Neuron (in vitro differentiated cells): ENCODE measurements around the gene IFT43.

Source experiments
- H2AFZ ChIP-seq: one replicate; pipeline ENCODE4 v1.6.1; 2013; ENCODE audit warnings: low read depth, mild to moderate bottlenecking, inconsistent platforms, low read length, moderate library complexity
- H3K27me3 ChIP-seq: one replicate; pipeline ENCODE4 v1.6.1; 2013; ENCODE audit warnings: low read length; ENCODE audit not compliant: insufficient read depth
- H3K36me3 ChIP-seq: one replicate; pipeline ENCODE4 v1.6.1; 2013; ENCODE audit warnings: low read length; ENCODE audit not compliant: insufficient read depth
- H3K4me1 ChIP-seq: one replicate; pipeline ENCODE4 v1.6.1; 2013; ENCODE audit warnings: low read length; ENCODE audit not compliant: insufficient read depth
- H3K4me3 ChIP-seq: 2 replicates; pipeline ENCODE4 v1.5.1; 2013; ENCODE audit warnings: mild to moderate bottlenecking, low read length, moderate library complexity
- H3K9me3 ChIP-seq: one replicate; pipeline ENCODE4 v1.6.1; 2013; ENCODE audit warnings: low read length

Gene IFT43

GRCh38 chr14:76080471-76080870, 94.9 kb downstream of the IFT43 start:
- H3K27me3 ChIP-seq, result no peaks in the 10 kb centered on the region
- H3K4me1 ChIP-seq, result peaks cover 50% of the 10 kb centered on the region
- no peaks in the 10 kb centered on the region for H3K9me3 ChIP-seq
- H2AFZ ChIP-seq, result no peak overlapping the region
- H3K36me3 ChIP-seq, result peaks cover 2% of the 10 kb centered on the region
- H3K4me3 ChIP-seq, result no peak overlapping the region

DNA sequence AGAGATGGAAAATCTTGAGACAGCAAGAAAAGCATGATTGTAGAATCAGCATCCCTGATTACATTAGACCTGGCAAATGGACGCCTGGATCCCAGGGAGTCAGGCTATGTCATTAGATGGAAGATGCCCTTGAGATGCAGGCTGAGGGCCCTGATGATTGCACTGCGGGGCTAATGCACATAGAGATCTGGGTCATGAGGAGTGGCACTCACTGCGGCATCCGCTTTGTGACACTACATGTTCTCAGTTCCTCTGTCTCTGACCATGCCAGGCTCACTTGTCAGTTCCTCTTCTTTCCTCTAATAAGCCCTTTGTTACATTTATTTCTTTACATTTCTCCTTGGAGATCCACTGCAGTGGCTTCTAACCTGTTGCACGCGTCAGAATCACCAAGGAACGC, 96.1 kb downstream of the IFT43 start:
- Histone ChIP-seq H3K36me3 (peaks cover 2% of the 10 kb centered on the region), H3K4me3 (no peak overlapping the region), H3K27me3 (no peaks in the 10 kb centered on the region), H3K4me1 (peaks cover 41% of the 10 kb centered on the region), H2AFZ (no peak overlapping the region), H3K9me3 (no peaks in the 10 kb centered on the region)

- peaks cover 45% of the 10 kb centered on the region for H3K4me1 ChIP-seq
- no peaks in the 10 kb centered on the region for H3K27me3 ChIP-seq
- no peak overlapping the region for H2AFZ ChIP-seq
- no peak overlapping the region for H3K4me3 ChIP-seq
- no peaks in the 10 kb centered on the region for H3K9me3 ChIP-seq
- no peaks in the 10 kb centered on the region for H3K36me3 ChIP-seq
Observed at GRCh38 chr14:76083796-76084765, 98.5 kb downstream of the IFT43 start.

- H2AFZ ChIP-seq, result no peak overlapping the region
Observed at GRCh38 chr14:76085358-76085757, 99.8 kb downstream of the IFT43 start.

DNA sequence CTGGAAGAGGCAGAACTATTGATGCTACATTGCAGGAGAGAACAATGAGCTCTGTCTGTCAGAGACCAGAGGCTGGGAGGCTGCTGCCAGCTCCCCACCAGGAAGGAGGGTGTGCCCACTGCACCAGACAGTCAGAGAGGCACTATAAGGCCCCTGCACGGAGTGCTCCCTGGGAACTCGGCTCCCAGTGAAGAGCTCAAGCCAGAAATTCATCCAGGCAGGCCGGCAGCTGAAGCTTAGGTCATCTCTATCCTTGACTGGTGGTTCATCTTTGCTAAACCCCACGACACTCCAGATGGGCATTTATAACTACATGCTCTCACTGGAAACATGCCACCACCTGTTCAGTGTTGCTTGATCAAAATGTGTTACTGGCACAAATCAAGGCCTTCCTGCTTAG, 101.1 kb downstream of the IFT43 start:
- H3K36me3 ChIP-seq, result no peaks in the 10 kb centered on the region
- H2AFZ ChIP-seq, result no peak overlapping the region
- no peaks in the 10 kb centered on the region for H3K9me3 ChIP-seq
- peaks cover 34% of the 10 kb centered on the region for H3K4me1 ChIP-seq
- no peak overlapping the region for H3K4me3 ChIP-seq
- H3K27me3 ChIP-seq, result no peaks in the 10 kb centered on the region

More at GRCh38 chr14:76085358-76085757, 99.8 kb downstream of the IFT43 start:
- Histone ChIP-seq H3K4me1 (peaks cover 36% of the 10 kb centered on the region), H3K36me3 (no peaks in the 10 kb centered on the region), H3K4me3 (no peak overlapping the region), H3K9me3 (no peaks in the 10 kb centered on the region), H3K27me3 (no peaks in the 10 kb centered on the region)

DNA sequence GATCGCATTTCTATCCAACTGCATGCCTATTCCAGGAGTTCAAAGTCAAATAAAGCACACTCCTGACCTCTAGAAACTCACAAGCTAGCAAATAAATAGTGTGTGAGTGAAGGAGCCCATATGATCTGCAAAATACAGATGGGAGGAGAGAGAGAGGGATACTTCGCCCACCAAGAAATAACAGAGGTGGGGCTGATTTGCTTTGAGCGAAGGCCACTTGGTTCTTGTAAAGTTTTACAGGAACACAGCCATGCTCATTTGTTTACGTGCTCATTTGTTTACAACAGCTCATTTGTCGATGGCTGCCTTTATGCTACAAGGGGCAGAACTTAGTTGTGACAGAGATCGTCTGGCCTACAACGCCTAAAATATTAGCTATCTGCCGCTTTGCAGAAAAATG, 102.8 kb downstream of the IFT43 start:
- Histone ChIP-seq H3K4me3 (no peak overlapping the region), H3K4me1 (peaks cover 24% of the 10 kb centered on the region), H3K9me3 (no peaks in the 10 kb centered on the region), H3K36me3 (no peaks in the 10 kb centered on the region), H3K27me3 (no peaks in the 10 kb centered on the region), H2AFZ (no peak overlapping the region)

GRCh38 chr14:76088771-76089571, 103.4 kb downstream of the IFT43 start:
- no peaks in the 10 kb centered on the region for H3K27me3 ChIP-seq
- no peak overlapping the region for H3K4me3 ChIP-seq
- H2AFZ ChIP-seq, result no peak overlapping the region
- no peaks in the 10 kb centered on the region for H3K36me3 ChIP-seq
- H3K9me3 ChIP-seq, result no peaks in the 10 kb centered on the region
- peaks cover 19% of the 10 kb centered on the region for H3K4me1 ChIP-seq

DNA sequence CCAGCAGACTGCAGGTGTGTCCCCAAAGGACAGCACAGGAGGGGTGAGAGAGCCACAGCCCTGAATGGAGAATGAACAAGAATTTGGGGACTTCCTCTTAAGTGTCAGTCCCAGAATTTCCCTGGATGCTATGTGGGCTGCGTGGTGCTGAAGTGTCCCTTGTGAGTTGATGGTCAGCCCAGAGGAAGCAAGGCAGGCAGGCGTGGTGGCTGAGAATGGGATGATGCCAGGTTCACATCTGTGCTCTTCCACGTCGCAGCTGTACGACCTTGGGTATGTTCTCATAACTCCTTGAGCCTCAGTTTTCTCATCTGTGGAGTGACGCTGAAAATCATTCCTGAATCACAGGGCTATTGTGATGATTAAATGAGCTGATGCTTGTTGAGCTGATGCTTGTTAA, 104.0 kb downstream of the IFT43 start:
- H3K4me3 ChIP-seq, result no peak overlapping the region
- no peak overlapping the region for H2AFZ ChIP-seq
- H3K27me3 ChIP-seq, result no peaks in the 10 kb centered on the region
- H3K36me3 ChIP-seq, result no peaks in the 10 kb centered on the region
- peaks cover 13% of the 10 kb centered on the region for H3K4me1 ChIP-seq
- no peaks in the 10 kb centered on the region for H3K9me3 ChIP-seq

DNA sequence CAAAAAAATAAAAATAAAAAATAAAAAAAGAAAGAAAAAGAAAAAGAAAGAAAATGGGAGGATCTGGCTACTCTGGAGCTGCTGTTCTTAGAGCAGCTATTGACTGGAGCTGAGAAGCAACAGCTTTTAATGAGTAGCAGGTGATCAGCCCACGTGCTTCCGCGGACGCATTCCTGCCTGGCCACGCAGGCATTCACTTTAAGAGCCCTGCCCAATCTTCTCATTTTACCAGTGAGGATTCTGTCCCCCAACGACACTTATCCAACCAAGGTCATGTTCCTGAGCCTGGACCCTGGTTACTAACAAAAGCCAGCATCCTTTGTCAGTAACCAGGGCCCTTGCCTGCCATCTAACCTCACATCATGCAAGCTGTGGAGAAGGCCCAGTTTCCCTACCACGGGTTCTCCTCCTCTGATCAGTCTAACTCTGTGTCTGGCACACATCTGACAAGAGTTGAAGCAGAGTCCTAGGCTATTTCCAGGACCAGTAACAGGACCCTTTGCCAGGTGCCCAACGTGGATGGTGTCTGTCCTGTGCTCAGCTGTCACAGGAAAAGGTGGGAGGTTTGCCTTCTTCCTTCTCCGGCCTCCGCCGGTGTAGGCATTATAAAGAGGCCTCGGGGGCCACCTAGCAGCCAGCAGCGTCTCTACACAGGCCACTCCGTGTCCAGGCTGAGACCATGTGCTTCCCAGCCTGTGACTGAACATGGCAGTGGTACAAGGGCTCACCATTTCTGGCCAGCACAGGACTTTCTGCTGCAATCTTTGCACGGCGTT, 105.2 kb downstream of the IFT43 start:
- Histone ChIP-seq H3K9me3 (no peaks in the 10 kb centered on the region), H3K36me3 (no peaks in the 10 kb centered on the region), H3K27me3 (no peaks in the 10 kb centered on the region), H2AFZ (no peak overlapping the region), H3K4me3 (no peak overlapping the region), H3K4me1 (peaks cover 11% of the 10 kb centered on the region)

GRCh38 chr14:76093077-76093476, 107.5 kb downstream of the IFT43 start:
- H2AFZ ChIP-seq, result no peak overlapping the region
- H3K4me1 ChIP-seq, result peaks cover 10% of the 10 kb centered on the region
- no peak overlapping the region for H3K4me3 ChIP-seq
- no peaks in the 10 kb centered on the region for H3K9me3 ChIP-seq
- no peaks in the 10 kb centered on the region for H3K27me3 ChIP-seq
- no peaks in the 10 kb centered on the region for H3K36me3 ChIP-seq

DNA sequence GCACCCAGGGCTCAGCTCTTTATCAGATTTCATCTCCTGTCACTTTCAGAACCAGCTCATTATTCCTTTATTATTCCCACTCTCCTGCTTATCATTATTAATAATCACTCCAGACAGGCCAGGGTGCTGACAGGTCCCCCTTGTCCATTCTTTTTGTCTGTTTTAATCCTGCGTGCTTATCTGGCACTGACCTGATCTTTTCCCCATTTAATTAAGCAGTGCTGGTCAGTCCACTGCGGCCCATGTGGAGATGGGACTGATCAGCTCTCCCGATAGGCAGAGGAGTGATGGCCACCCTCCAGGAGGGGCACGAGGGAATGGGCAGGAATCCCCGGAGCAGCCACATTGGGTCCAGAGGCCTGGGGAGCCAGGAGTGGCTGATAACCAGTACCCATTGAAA, 110.7 kb downstream of the IFT43 start:
- H3K4me1 ChIP-seq, result no peaks in the 10 kb centered on the region
- no peaks in the 10 kb centered on the region for H3K9me3 ChIP-seq
- H3K4me3 ChIP-seq, result no peak overlapping the region
- no peaks in the 10 kb centered on the region for H3K27me3 ChIP-seq
- H3K36me3 ChIP-seq, result no peaks in the 10 kb centered on the region
- no peak overlapping the region for H2AFZ ChIP-seq

DNA sequence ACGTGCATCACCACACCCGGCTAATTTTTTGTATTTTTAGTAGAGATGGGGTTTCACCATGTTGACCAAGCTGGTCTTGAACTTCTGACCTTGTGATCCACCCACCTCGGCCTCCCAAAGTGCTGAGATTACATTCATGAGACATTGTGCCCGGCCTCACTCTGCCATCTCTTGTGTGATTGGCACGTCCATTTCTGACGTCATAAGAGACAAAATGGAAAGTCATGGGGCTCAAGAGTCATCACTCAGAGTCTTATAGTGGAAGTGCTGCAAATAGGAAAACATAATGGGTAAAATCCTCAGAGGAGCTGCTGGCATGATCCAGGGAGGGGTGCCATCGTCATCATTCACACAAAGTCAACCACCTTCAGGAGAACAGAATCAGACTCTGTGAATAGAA, 112.0 kb downstream of the IFT43 start:
- H3K27me3 ChIP-seq, result no peaks in the 10 kb centered on the region
- H3K4me1 ChIP-seq, result peaks cover 4% of the 10 kb centered on the region
- no peaks in the 10 kb centered on the region for H3K9me3 ChIP-seq
- no peaks in the 10 kb centered on the region for H3K36me3 ChIP-seq
- H3K4me3 ChIP-seq, result no peak overlapping the region
- no peak overlapping the region for H2AFZ ChIP-seq

GRCh38 chr14:76098047-76098446, 112.5 kb downstream of the IFT43 start:
- Histone ChIP-seq H3K36me3 (no peaks in the 10 kb centered on the region), H3K9me3 (no peaks in the 10 kb centered on the region), H3K27me3 (no peaks in the 10 kb centered on the region), H2AFZ (no peak overlapping the region), H3K4me1 (peaks cover 4% of the 10 kb centered on the region), H3K4me3 (no peak overlapping the region)
